GM21786 (cell line): Measurements from ENCODE around the gene TRABD2B.

Experiments used
- ATAC-seq: cut with Tn5 transposase; IDR thresholded peaks from one replicate; pipeline ENCODE4 v1.9.1; 2021; ENCODE audit not compliant: unreplicated experiment

Gene TRABD2B

DNA sequence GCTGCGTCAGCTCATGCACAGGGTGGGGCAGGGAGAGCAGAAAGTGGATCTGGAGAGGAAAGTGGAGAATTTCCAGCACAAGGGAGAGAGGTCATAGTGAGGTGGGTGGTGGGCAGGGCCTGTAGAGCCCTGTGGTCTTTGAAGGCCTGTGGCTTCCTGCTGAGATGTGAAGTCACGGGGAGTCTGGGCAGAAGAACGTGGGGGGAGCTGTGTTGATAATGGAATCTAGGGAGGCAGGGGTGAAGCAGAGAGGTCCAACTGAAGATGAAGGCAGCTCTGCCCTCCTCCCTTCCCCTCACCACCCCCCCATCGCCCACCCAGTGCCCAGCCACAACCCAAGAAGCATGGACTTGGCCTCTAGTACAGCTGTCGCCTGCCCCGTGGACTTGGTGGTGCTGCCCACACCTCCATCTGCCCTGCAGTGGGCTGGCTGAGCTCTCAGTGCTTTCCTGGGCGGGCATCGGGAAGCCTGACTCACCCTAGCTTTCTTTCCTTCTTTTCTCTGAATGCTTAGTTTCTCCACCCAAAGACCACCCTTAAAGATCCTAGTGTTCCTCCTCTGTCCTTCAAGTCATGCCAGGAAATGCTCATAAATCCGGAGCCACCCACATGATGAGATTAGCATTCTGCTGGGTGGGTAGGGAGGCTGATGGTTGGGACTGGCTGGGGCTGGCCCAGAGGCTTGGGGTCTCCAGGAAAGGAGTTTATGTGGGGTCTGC lies 186.1 kb downstream of the TRABD2B start:
- no peak for ATAC-seq

DNA sequence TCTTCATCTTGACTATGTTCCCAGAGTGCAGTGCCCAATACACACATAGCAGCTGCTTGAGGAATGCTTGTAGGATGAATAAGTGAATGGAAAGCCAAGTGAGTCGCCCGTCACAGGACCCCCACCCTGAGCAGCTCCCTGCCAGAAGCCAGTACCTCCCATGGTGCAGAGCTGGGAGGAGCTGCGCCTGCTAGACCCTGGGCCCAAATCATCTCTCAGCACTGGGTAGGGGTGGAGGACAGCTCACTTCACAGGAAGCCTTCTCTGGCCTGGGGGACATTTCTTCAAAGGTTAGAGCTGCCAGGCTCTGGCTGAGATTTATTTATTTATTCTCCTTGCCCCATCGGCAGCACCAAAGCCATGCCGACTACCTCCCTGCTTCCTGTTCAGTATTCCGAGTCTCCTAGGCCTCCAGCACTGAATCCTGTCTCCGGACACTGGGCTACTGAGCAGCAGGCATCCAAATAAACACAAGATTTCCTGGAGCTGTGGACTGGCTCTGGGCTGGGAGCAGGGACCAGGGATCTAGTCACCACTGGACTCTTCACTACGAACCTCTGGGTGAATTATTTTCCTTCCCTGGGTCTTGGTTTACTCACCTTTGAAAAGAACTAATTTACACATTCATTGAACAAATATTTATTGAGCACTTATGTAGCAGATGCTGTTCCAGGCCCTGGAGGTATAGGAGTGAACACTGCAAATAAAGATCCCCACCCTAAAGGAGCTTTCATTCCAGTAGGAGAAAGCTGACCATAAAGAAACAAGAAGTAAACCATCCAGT lies 187.7 kb downstream of the TRABD2B start:
- ATAC-seq: no peak

DNA sequence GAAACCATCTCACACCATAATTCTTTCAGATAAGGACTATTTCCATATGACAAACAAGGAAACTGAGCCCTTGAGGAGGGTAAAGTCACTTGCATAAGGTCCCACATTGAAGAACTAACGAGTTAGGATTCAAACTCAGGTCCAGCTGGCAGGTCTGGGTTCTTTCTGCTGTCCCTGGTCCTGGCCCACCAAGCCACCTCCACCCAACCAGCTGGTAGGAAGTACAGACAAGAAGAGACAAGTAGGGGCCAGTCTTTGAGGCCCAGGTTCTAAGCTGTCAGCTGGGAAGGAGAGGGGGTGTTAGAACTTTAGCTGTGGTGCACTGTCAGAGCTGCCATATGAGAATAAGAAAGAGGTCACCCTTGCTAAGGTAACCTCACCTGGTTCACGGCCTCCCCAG lies 188.6 kb downstream of the TRABD2B start:
- ATAC-seq: no peak

DNA sequence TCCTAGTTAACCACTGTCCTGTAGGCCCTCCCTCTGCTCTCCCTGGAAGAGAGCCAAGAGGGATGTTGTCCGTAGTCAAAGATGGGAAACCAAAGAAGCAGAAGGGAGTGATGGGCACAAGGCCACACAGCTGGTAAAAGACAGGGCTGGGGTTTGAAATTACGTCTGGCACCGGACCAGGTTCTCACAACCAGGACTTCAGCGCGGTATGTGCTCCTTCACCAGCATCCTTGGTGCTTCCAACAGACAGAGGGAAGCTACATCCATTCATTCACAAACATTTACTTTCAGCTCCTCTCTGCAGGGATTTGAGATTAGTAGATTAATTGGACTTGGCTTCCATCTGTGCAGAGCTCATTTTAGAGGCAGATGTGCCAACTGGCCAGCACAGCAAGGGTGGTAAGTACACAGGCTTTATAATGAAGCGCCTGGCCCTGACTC lies 191.2 kb downstream of the TRABD2B start:
- no peak for ATAC-seq

DNA sequence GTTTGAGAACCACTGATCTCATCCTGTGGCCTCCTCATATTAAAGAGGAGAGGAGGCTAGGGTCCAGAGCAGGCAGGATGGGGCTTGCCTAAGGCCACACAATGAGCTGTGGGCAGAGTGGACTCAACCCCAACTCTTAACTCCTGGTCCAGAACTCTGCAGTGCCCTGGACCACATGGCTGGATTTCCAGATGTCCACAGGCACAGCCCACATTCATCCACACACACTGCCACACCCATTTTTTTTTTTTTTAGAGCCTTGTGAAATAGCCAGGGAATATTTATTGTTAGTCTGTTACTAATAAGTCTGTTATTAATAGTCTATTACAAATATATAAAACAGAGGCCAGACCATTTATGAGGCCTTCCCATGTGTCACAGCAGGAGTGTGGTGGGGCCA lies 192.2 kb downstream of the TRABD2B start:
- ATAC-seq: no peak

DNA sequence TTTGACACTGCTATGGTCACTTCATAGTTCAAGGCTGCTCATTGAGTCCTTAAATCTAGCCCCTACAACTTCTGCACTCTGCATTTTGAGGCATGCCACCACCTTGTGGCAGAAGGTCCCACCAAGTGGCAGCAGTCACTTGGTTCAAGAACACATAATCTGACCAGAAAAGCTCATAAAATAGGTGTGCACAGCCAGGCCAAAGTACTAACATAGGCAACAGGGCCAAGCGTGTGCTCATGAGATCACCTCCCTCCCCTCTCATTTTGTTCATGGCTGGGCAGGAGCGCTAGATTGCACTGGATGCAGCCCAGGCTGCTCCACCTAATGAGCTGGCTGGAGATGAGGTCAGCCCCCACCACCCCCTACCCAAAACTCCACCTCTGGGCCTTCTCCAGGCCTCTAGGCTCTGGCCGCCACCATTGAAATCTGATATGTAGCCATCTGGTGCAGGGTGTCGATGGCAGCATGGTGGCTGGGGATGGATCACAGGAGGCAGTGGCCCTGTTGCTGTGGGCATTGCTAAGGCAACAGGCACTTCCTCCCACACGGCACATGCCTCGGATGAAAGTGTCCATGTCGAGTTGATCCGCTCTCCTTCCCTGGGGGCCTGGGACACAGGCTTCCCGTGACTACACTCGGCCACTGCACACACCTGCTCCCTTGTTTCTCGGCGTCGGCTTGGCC lies 193.2 kb downstream of the TRABD2B start:
- no peak for ATAC-seq

DNA sequence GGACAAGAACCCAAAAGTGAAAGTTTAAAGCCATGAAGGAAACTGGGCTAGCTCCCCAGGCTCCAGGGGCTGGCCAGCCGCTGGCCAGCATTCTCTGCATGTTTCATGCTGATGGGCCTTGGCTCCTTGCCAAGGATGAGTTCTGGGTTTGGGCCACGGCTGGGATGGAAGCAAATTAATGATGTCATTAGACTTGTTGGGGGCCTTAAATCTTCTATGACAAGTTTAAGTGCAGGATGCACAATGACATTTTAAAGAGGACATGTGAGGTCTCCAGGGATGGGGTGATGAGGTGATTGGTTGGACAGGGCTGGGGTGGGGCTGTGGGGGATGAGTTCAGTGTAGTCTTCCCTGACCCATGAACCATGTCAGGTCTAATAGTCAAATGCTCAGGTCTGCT lies 199.6 kb downstream of the TRABD2B start:
- no peak for ATAC-seq

DNA sequence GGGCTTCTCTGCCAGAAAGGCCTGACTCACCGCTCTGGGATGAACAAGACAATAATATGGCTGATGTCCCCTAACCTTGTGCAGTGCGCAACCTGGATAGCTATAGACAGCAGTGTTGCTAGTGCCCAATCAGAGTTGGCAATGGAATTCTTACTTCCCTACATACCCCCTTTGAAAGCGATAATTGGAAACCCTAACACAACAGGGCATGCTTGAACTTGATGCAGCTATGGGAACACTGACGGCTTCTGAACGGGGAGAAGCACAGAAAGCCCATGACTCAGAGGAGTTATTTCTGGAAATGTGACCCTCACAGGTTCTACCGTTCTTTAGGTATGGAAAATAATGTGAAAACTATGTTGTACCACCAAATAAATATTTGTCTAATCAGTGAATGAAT lies 200.6 kb downstream of the TRABD2B start:
- ATAC-seq: no peak

DNA sequence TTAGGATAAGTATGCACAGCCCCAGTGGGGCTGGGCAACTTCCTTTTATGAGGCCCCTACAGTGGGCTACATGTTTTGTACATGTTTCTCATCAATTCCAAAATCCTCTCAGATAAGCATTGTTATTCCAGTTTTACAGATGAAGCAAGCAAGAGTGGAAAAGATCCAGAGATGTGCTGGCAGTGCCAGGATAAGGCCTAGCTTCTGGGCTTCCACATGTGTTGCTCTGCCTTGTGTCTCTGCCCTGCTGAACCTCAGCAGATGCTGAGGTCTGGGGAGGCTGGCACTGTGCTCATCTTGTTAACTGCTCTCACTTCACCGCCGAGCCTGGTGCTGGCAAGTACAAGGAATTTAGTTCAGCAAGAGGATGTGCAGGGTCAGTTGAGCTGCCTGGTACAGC lies 202.1 kb downstream of the TRABD2B start:
- ATAC-seq: no peak

DNA sequence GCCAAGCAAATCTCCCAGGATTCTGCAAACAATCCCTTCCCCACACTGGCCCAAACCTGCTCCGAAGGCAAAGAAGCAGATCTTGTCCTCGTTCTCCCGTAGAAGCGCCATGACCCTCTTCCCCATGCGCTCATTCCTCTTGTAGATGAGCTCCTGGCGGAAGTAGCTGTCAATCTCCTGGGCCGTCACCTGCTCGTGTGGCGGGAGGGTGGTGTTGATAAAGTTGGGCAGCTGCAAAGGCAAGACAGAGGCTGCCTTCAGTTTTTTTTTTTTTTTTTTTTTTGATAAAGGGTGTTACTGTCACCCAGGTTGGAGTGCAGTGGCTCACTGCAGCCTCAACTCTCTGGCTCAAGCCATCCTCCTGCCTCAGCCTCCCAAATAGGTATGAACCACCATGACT lies 202.7 kb downstream of the TRABD2B start:
- ATAC-seq: no peak

DNA sequence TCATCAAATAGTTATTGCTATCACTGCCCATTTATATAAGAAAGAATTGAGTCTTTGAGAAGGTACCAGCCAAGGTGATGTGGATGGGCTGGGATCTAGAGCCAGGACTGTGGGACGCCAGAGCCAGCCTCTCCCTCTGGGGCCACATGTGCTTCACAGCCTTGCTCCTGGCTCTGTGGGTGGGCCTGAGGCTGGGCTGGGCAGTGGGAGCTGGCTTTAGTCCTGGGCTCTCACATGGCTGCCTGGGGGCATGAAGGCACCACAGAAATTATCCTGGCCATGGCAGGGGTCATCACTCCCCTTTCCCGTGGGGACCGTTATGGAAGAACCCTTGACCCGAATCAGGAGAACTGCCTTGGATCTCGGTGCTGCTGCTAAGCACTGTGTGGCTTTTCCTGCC lies 203.1 kb downstream of the TRABD2B start:
- ATAC-seq: no peak

DNA sequence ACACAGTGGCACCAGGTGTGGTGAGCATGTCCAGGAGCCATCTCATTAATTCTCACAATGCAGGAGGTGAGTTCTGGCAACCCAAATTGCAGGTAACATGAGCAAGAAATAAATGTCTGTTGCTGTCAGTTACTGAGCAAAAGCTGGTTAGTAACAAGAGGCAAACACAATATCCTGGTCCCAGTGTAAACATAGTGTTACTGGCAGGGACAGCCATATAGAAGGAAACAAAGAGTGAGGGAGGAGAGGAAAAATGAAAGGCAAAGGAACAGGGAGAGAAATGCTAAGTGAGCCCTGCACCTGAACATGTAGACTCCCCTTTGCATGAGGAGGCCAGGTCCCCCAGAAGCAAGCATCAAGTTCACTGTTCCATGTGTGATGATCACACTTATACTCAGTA lies 203.6 kb downstream of the TRABD2B start:
- no peak for ATAC-seq

DNA sequence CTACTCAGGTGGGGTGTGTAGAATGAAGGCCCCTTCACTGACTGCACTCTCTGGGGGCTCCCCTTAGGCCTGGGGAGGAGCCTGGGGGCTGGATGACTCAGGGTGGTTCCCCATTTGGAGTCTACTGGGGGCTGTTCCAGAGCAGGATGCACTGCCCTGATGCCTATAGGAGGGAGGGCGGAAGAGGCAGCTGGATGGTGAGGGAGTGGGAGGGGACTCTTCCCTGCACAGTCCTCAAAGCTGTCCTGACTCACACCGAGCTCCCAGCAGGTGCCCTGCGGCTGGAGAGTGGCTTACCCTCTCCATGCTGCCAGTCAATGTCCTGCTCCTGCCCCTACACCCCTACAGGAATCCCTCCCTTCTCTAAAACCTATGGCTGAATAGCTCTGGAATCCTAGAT lies 204.4 kb downstream of the TRABD2B start:
- no peak for ATAC-seq

DNA sequence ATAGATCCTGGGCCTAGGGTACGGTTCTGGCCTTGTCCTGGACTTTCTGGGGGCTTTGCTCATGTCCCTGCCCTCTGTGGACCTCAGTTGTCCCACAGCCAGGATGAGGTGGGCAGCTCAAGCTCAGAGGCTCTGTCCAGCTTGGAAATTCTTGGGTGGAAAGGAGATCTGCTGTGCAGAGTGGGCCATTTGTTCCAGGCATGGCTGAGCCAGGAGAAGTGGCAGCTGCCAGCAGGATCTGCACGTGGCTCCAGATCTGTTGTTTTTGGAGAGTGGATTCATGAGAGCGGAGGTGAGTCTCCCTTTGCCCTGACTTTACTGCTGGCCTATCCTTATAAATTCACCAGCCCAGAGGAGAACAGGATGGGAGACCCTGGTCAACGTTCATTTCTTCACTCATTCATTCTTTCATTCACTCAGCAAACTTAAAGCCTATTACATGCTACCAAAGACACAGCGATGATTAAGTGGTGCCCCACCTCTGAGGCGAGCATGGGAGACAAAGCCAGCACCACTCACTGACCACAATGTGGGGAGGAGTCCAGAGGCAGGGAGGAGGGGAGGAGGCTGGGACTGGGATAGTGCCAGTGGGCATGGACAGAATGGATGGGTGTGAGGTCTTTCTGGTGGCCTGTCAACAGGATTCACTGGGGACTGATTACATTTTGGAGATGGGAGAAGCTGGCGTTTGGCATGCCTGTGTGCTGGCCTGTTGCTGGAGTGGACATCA lies 205.1 kb downstream of the TRABD2B start:
- no peak for ATAC-seq

DNA sequence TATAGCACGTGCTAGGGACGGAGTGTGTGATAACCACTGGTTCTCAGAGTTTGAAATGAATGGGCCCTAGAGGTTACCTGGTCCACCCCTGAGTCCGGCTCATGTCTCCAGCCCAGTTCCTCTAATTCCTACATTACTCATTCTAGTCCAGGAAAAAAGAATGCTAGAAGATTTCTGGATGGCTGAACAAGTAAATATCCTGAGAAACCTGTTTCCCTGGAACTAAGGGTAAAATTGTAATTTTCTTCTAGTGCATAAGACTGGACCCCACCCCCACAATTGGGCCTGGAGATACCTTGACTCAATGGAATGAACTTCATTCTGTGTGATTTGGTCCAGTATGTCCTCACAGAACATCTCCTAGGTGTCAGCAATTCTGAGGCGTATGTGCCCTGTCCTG lies 208.4 kb downstream of the TRABD2B start:
- no peak for ATAC-seq

DNA sequence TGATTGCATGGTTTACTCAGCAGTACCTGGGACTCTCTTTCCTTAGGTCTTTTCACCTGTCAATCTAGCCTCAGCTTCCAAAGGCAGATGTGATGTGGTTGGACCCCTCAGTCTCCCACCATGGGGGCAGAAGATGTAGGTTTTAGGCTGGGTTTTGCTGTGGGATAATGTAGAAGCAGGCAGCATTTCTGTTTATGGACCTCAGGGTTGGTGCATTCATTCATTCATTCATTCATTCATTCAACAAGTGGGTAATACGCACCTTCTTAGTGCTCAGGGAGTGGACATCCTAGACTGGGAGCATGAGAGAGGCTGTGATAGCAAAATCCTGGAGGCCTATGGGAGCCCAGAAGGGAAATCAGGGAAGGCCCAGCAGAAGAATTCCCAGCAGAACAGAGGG lies 209.6 kb downstream of the TRABD2B start:
- ATAC-seq: no peak

DNA sequence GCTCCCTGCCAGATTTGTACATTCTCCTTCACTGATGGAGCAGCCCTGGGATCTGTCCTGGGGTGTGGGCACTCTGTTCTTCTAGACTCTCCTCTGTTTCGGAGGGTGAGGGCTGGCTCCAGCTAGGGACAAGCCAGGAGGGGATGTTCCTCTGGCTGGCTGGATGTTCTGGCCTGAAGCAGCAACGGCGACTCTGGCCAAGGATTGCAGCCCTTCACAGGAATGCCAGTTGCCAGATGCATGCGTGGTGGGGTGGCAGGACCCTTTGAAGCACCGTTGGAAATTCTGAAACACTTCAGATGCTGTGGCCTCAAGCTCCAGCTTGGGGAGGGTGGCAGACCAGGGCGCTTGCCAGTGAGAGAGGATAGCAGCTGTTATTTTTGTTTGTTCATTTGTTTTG lies 210.9 kb downstream of the TRABD2B start:
- no peak for ATAC-seq

DNA sequence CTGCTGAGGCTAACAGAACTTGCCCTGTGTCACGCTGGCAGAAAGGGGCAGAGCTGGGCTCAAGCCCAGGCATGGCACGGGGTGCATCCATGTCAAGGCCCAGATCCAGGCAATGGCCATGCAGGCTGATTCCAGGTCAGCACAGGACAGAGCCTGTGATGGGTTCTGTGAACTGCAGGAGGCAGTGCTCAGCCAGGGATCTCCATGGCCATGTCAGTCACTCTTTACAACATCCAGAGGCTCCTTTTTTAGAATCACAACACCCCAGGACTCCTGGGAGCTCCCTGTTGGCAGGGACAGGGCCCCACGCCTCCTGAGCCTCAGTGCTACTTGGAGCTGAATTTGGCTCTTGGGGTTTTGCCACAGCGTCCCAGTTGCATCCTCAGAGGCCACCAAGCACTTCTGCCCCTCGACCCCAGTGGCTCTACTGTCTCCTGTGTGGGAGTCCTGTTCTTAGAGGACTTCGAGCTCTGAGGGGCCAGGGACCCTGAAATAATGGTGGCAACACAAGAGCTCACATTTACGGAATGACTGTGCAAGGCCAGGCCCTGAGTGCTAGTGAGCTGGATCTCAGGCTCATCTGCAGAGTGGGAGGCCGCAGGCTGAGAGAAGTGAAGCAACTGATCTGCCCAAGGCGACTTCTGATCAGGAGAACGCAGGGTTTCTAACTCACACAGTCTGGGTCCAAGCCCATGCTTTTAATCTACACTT lies 211.5 kb downstream of the TRABD2B start:
- no peak for ATAC-seq

DNA sequence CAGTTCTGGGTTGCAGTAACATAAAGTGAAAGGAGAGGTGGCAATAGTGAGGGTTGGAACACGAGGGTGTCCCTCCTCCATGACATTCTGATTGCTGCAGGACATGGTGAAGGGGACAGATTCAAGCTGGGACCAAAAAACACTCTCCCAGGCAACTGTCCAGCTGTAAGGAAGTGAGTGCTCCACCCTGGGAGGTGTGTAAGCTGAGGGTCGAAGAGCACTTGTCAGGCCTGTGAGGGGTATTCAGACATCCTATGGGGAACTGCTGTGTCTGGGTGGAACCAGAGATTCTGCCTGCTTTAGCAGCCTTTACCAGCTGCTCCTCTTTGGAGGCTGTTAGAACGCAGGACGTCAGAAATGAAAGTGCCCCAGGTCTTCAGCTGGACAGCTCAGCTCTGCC lies 212.1 kb downstream of the TRABD2B start:
- no peak for ATAC-seq

DNA sequence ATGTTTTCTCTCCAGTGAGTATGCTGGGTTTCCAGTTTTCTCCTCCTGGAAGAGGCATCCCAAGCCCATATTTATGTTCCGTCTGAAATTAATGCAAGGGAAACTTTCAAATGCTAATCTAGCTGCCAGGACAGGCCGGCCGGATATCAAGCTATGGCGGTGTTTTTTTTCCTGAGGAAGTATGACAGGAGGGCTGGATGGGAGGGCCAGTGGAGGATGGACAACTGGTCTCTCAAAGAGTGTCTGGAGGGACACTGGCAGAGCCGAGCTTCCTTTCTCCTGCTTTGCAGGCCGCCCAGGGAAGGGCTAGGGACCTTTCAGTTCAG lies 212.7 kb downstream of the TRABD2B start:
- no peak for ATAC-seq
